Hematopoietic multipotent progenitor cell treated with erythropoietin and hydrocortisone succinate and interleukin-3 and kit ligand, for 4 days (in vitro differentiated cells): ENCODE results near the gene KIF17.

ENCODE experiments used
- DNase-seq: peaks from one replicate; pipeline ENCODE4 v3.0.0-alpha.2; 2015

KIF17 gene

DNA sequence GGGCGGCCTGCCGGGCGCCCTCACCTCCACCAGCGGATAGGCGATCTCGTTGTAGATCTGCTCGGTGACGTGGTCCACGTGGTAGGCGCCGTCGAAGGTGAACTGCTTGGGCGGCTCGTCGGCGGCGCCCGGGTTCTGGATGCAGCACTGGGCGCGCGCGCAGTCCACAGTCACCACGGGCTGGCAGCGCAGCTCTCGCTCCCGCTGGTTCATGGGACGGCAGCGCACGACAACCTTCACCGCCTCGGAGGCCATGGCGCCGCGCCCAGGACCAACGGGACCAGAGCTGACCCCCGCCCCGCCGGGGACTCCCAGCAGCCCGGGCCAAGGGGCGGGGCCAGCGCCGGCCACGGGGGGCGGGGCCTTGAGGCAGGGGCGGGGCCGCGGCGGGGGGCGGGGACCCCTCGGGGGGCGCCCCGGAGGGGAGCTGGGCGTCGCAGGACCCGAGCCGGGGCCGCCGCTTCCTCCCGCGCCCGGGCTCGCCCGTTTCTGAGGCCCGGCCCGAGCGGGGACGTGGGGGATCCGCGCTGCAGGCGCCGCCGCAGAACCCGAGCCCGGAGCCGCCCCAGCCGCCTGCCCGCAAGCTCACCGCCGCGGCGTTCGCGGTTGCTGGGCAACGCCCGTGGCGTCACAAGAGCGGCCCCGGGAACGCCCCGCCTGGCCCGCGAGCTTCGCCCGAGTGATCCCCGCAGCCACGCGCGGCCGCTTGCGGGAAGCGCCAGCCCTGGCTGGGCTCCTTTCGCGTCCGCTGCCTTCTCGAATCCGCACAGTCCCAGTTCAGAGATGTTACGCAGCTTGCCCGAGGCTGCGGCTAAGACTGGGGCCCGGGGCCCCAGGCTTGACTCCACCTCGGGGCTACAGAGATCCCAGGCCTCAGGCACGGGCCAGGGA is at the start of gene KIF17:
KIF17 (minus strand) TSS at position 556 of the 891 bp plus-strand sequence; CDS start at position 255, 301 bp downstream.
- peak; percentile 83 for DNase-seq

DNA sequence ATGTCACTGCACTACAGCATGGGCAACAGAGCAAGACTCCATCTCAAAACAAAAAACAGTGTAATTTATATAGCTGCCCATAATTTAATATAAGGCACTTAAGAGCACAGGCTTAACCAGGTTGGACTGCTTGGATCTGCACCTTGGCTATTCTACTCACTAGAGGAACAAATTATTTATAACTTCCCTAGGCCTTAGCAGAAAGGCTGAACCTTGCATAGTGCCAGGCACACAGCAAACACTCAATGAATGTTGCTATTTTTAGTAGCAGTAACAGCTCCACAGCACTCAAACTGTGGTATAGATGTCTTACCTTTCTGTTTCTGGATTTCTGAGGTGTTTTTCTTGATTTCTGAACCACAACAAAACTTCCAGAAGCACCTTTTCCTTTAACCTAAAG is 49.5 kb upstream of the KIF17 start:
- DNase-seq, result no peak

DNA sequence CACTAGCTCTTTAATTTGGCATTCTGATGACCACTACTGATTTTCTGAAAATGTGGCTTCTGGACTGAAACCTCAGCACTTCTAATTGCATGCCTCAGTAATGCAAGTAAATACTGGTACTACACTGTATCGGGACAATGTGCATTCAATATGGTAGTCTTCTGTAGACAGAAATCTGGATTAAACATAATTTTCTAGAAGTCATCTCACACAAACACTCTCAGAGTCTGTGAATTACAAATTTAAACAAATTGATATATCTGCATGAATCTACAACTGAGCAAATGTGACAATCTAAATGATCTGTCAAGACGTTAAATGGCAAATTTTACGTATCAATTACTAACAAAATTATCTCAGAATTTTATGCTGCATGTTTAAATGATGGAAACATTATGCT is 45.6 kb upstream of the KIF17 start:
- DNase-seq, result no peak

DNA sequence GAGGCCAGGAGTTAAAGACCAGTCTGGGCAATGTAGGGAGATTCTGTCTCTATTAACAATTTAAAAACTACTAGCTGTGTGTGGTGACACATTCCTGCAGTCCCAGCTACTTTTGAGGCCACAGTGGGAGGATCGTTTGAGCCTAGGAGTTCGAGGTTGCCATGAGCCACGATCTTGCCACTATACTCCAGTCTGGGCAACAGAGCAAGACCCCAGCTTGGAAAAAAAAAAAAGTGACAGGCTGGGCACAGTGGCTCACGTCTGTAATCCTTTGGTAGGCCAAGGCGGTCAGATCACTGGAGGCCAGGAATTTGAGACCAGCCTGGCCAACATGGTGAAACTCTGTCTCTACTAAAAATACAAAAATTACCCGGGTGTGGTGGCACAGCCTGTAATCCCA is 42.5 kb upstream of the KIF17 start:
- DNase-seq, result no peak

DNA sequence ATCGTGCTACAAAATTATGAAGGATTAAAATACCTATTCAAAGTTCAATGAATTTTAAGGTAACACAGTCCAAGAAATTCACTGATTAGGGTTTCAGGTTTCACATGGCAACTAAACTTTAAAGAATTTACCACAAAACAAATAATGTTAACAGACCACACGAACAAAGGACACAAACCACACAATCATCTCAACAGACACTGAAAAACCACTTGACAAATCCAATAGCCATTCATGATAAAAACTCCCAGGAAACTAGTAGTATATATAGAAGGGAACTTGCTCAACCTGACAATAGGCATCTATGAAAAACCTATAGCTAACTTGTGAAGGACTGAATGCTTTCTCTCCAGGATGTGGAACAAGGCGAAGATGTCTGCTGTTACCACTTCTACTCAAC is 35.8 kb upstream of the KIF17 start:
- no peak for DNase-seq

DNA sequence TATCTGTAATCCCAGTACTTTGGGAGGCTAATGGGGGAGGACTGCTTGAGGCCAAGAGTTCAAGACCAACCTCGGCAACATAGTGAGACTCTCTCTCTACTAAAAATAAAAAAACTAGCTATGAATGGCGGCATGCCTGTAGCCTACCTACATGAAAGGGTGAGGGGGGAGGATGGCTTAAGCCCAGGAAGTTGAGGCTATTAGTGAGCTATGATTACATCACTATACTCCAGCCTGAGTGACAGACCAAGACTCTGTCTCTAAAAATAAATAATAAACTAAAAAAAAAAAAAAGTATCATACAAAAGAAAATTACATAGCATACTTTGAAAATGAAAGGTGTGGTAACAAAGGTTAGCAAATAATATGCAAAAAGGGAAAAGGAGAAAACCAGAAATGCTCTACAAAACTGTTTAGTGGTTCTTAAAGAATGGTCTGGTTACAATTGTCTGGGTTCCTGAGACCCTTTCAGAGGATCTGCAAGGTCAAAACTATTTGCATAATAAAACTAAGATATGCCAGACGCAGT is 33.7 kb upstream of the KIF17 start:
- DNase-seq, result no peak

DNA sequence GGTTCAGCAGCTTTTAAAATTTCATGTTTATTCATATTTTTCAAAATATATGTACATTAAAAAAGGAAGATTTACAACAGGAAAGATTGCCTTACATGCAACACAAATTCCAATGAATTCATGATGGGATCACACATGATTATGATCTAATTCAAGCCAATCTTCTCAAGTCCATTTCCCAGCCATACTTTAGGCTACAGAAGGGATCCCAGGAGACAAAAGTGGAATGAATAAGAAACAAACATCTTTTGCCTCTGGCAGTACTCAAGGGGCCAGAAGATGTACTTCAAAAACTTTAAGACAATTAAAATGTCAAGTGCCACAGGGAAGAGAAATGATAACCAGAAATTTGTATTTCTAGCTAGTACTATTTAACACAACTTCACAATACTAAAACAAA is 24.9 kb upstream of the KIF17 start:
- DNase-seq, result no peak

DNA sequence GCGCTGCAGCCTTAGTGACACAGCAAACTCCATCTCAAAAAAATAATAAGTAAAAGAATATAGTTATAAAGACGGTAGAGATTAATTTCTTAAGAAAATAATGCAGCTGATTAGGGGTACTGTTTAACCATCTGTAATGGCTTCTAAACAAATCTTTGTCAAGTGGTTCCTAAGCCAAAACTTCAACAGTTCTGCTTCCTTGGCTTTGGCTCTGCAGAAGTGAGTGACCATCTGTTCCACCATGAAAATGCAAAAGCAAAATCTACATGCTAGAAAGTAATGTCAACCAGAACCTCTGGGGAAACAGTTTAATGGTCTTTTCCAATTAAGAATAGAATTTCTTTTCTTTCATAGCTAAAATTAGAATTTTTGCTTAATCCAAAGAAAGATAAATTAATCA is 23.0 kb upstream of the KIF17 start:
- DNase-seq, result no peak

DNA sequence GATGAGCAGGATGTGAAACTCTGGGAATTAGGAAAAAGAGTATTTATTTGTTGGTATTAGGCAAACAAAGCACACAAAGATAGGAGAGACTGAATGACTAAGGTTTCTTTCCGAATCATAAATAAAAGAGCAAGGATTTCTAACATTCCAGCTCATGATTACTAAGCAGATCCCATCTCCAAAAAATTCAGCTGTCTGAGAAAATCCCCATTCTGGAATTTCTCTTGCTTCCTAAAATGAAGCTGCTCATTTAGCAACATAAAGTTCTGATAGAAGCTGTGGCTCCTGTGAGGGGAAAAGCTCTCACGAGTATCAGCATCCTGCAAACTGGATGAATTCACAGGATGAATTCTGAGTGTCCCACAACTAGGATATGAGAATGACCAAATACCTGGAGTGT is 21.4 kb upstream of the KIF17 start:
- DNase-seq, result no peak

DNA sequence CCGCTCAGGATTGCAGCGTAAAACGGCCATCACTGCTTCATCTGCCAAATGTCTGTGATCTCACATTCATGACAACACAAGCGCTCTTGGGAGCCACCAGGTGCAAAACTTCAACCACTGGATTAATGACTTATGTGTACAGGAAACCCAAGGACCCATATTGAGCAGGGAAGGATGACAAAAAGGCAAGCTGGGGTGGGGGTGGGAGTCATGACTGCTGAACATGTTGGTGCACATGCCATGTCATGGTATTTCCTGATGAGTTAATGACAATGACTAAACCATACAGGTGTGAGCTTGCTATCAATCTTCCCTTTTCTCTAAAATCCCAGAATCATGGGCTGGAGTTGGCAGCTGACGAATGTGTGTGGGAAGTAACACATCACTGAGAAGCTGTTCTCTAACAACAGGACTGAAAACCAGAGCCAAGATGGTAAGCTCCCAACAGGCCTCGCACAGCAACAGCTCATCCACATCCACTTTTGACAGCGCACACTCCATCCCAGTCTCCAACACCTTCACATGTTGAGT is 17.8 kb upstream of the KIF17 start:
- DNase-seq, result no peak

DNA sequence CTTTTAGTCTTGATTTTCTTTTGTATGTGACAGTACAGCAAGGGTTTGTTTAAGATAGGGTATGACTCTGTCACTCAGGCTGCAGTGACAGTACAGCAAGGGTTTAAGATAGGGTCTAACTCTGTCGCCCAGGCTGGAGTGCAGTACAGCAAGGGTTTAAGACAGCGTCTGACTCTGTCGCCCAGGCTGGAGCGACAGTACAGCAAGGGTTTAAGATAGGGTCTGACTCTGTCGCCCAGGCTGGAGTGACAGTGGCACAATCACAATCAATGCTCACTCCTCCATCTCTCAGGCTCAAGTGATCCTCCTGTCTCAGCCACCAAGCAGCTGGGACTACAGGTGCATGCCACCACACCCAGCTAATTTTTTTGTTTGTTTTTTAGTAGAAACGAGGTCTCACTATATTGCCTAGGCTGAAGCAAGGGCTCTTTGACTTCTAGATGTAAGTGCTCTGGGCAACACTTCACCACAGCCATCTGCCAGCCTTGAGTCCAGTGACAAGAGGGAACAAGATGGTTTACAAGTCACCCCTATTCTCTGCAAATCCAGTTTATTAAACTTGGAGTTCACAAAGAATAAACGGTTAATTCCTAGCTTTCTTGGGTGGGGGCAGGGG is 15.7 kb upstream of the KIF17 start:
- DNase-seq, result no peak

DNA sequence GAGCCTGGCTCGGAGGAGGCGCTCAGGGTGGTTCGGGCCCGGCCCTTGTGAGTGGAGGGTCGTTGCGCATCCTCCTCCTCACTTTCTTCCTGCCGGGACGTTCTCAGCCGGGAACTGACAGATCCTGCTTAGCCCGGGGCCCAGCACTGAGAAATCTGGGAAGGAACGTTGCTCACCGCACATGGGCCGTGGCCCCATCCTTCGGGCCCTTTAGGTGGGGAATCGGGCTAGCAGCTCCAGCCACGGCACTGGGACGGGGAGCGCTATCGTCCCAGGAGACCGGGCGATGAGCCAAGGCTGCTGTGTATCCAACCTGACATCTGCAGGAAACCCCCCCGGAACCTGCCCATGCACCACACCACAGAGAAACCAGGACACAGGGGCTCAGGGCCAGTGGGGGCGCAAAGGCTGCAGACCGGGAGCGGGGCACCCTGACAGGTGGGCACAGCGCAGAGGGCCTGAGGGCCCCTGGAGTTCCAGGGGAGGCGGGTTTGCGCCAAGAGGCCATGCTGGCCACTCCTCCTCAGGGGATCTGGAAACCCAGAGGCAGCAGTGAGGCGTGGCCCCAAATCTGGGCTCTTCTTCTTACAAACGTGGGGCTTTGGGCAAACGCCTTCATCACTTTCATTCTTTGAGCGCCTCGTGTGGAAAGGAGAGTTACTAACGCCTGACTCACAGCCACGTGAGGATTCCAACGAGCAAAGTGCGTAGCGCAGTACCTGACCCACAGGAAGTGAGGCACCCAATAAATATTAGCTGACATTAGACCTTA is 15.0 kb upstream of the KIF17 start, which contains the start of gene SH2D5:
SH2D5 (minus strand) TSS at position 116 of the 772 bp plus-strand sequence. CDS start 4,659 bp downstream, outside the sequence.
- peak; percentile 91 for DNase-seq

DNA sequence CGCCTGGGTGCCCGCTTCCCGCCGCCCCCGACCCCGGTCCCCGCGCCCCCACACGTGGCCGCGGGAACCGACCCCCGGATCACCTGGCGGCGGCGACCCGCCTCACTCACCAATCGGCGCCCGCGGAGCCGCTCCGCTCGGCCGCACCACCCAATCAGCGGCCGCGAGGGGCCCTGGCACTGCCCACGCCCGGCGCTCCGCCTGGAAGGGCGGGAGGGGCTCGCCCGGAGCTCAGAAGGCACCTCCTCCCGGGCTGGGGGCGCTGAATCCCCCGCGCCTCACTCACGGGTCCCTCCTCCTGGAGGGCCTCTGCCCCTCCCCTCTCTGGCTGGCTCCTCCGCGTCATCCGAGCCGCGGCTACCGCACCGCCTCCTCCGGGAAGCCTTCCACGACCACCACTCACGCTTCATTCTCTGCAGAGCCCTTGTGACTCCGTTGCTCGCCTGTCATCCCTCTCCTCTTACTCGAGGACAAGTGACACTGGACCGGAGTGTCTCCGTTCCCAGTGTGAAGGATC is 14.3 kb upstream of the KIF17 start:
- peak; percentile 73 for DNase-seq

DNA sequence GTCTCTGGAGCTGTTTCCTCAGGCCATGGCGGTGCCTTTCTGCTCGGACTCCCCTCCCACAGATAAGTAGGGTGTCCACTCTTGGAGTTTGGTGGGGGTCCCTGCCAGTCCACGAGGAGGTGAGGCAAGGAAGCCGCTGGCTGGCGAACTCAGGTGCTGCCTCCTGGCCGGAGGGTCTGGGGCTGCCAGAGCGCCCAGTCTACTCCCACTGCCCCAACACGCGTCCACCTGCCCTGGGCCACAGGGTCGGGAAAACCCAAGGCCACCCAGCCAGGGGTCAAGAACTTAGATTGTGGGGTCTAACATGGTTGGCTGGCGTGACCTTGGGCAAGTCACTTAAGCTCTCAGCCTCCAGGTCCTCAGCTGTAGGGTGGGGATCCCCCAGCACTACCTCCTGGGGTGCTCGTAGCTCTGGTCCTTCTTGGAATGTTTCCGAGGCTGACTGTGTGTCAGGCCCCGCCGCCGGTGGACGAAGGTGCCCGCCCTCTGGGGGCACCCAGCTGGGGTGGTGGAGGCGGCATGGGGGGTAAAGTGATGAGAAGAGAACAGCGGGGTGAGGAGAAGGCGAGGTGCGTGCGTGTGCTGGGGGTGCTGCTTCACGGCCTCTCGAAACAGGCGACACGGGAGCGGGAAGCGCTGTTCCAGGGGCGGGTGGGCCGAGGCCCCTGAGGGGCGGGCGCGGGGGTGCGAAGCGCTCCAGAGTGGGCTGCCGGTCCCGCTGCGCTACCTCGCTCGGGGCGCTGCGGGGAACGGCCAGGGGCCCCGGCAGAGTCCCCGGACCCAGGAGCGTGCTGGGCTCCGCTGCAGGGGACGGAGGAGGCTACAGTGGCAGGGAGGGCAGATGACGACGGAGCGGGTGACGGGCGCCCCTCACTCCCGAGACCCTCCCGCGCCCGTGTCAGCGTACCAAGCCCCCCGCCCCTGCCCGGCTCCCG is 13.5 kb upstream of the KIF17 start:
- peak; percentile 31 for DNase-seq

DNA sequence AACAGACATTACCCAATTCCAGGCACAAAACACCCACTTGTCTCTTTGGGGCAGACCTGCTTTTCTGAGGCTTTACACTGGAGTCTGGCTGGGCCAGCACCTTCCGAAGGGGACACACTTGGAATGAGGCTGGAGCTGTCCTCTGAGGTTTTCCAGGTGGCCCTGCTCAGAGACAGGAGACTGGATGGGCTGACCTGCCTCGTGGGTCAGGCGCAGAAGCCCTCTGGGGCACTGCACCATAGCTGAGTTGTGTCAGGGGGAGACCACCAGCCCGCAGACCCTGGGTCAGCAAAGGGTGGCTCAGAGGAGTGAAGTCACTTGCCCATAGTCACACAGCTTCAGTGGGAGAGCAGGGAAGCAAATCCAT is 12.9 kb upstream of the KIF17 start:
- no peak for DNase-seq

DNA sequence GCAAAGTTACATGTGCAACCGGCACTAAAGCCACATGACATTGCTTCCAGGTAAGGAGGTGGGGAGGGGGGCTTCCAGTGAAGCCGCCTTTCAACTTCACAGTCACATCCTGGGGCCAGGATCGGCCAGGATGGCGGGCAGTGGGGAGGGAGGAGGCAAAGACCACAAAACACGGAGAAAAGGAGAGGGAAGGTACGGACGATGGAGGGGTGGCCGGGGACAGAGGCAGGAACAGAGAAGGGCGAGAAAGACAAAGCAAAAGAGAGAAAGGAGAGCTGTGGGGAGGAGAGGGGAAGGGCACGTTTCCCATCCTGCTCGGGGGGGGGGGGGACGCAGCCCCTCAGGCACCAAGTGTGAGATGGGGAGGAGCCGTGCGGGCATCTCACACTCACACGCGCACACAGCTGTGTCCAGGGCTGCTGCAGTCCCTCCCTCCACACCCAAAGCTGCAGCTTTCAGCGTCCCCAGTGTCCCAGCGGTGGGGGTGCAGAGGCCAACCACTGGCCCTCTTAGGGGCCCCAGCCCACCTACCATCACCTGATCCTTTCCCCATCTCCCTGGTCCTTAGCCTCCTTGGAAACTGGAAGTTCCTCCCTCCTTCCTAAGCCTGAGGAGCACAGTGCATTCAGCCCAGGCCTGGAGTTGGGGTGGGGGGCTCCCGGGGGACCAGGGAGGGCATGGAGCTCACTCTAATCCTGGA is 12.3 kb upstream of the KIF17 start:
- DNase-seq, result no peak

DNA sequence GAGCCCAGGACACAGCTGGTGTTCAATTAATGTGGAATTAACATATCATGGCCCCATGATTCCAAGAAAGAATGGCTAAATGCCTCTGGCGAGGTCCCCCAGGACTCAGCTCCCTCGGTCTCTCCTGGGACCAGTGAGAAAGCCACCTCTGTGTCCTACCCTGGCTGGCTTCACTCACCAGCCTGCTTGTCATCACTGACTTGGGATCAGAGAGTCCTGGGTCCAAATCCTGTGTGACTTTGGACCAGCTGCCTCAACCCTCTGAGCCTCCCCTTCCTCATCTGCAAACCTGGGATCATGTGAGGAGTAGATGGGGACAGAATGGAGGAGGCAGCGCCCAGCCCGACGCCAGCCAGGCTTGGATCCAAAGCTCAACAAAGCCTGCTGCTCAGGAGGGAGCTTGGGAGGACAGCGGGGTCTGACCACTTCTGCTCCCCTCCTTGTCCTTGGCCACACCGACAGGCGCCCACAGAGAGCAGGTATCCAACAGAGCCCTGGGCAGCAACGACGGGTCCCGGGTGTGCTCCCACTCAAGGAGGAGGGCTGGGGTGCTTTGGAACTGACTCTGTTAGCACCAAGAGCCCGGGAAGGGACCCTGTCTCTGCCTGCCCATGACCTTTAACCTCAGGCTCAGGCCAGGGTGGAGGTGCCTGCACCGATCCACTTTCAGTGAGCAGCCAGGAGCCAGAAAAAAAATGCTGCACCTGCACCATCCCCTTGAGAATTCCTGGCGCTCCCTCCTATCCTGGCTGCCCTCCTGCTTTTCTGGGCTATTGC is 11.5 kb upstream of the KIF17 start:
- no peak for DNase-seq

DNA sequence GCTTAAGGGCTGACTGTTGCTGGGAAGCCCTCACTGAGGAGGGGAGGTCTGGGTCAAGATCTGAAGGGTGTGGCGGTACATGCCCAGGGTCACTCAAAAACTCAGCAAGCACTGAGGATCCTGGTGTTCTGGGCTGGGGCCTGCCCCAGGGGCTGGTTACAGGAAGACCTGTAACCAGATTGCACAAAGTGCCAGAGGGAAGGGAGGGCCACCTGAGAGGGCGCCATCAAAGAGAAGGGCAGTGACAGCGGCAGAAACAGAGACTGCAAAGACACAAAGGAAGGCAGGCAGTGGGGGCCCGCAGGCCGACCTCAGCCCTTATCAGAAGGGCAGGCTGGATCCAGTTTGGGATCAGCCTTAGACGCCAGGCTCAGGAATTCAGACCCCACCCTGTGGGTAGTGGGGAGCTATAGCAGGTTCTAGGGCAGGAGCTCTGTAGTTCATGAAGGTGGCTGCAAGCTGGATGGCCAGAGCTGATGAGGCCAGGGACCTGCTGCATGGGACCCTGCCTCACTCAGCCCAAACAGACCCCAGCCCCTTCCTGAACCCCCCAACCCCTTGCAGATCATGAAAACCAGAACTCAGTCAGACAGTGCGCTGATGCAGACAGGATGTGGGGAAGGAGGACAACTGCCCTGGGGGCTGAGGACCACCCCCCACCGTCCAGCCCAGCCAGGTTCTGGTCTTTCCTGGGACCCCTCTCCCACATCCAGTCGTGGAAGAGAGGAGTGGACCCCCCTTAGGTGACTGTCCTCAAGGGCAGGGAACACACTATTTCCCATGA is 10.8 kb upstream of the KIF17 start:
- DNase-seq, result no peak

DNA sequence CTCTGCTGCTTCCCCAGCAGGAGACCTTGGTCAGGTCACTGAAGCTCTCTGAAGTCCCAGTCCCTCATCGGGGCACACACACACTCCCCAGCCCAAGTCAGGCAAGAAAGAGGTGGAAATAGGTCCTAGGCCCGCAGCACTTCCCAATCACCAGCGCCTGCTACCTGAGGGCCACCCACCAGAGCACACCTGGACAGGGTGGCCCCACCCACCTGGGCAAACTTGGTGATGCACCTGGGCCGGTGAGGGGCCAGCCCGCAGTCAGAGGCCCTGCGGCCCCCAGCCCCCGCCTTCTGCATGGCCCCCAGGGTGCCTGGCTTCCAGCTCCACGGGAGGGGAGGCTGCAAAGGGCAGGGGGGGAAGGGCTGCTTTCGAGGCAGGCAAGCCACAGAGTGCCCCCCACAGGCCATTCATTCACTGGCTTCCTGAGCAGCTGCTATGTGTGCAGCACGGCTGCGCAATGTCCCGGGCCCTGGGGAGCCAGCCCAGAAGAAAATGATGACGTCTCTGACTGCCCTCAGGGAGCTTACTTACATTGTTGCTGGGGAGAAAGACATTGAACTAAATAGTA is 10.0 kb upstream of the KIF17 start:
- peak; percentile 67 for DNase-seq
